Choroid plexus epithelial cell (primary cell): ENCODE measurements around the gene ZNF521.

Source experiments
- DNase-seq: peaks from one replicate; pipeline ENCODE4 v3.0.0-alpha.2; 2010; ENCODE audit warnings: low read depth
- H3K4me3 ChIP-seq: 2 replicates; pipeline ENCODE4 v1.5.1; 2011; ENCODE audit warnings: low read depth, mild to moderate bottlenecking, control low read depth, low read length, moderate library complexity
- CTCF ChIP-seq: conservative IDR thresholded peaks from 2 replicates; pipeline ENCODE4 v1.5.1; 2011; ENCODE audit warnings: low read depth, mild to moderate bottlenecking, control low read depth, inconsistent platforms, low read length, moderate library complexity

Gene ZNF521

GRCh38 chr18:25061395-25061794, 290.6 kb downstream of the ZNF521 start:
- H3K4me3 ChIP-seq = no peak overlapping the region
- DNase-seq = no peak
- no peak for TF ChIP-seq CTCF

- H3K4me3 ChIP-seq = no peak overlapping the region
- no peak for DNase-seq
- no peak for TF ChIP-seq CTCF
Observed at GRCh38 chr18:25058521-25058920, 293.4 kb downstream of the ZNF521 start.

GRCh38 chr18:25057491-25058050, 294.4 kb downstream of the ZNF521 start:
- DNase-seq = no peak
- H3K4me3 ChIP-seq = no peak overlapping the region
- TF ChIP-seq CTCF = no peak

- DNase-seq = no peak
- TF ChIP-seq CTCF = no peak
- no peak overlapping the region for H3K4me3 ChIP-seq
Observed at GRCh38 chr18:25056429-25056828, 295.5 kb downstream of the ZNF521 start.

GRCh38 chr18:25055076-25055475, 296.9 kb downstream of the ZNF521 start:
- no peak for DNase-seq
- no peak overlapping the region for H3K4me3 ChIP-seq
- no peak for TF ChIP-seq CTCF

- no peak for DNase-seq
- TF ChIP-seq CTCF = no peak
- no peak overlapping the region for H3K4me3 ChIP-seq
Observed at GRCh38 chr18:25053466-25053865, 298.5 kb downstream of the ZNF521 start.

- TF ChIP-seq CTCF = no peak
- DNase-seq = no peak
- no peak overlapping the region for H3K4me3 ChIP-seq
Observed at GRCh38 chr18:25052511-25052921, 299.4 kb downstream of the ZNF521 start.
